ENCODE data around the gene BAIAP2.

GRCh38 chr17:81095383-81095762, 60.4 kb downstream of the BAIAP2 start:
- no peak for TF ChIP-seq CTCF (IDR thresholded peaks at IDR 0.05)
- TF ChIP-seq ZFX (IDR thresholded peaks at IDR 0.05; ENCODE audit: borderline replicate concordance), result no peak
